Measurements from ENCODE around the gene UTS2.

UTS2 gene

GRCh38 chr1:7808253-7808844 lies 44.5 kb downstream of the UTS2 start:
- peak; percentile 24 for TF ChIP-seq CTCF (IDR thresholded peaks at IDR 0.05; ENCODE audit: low read depth, low read length, missing control alignments)
- H3K4me3 ChIP-seq (replicated peaks; ENCODE audit: low read depth, low read length), result no peak overlapping the region
- peak; percentile 10 for DNase-seq (ENCODE audit: extremely low read depth, low read depth)

- no peak overlapping the region for H3K4me3 ChIP-seq (replicated peaks; ENCODE audit: low read depth, low read length)
- DNase-seq (ENCODE audit: extremely low read depth, low read depth), result no peak
- no peak for TF ChIP-seq CTCF (IDR thresholded peaks at IDR 0.05; ENCODE audit: low read depth, low read length, missing control alignments)
These were observed 47.4 kb downstream of the UTS2 start for GRCh38 chr1:7805460-7805859.
